ENCODE measurements around the gene NEFH. TPM values are rescaled to one million over a fixed set of nuclear protein-coding genes. Genes with fewer than 3 reads are reported as not detected.

The NEFH gene
- total RNA-seq: 0.81 and 2.3 TPM in 2 replicates

GRCh38 chr22:29479417-29480261 lies at the start of gene NEFH:
Gene NEFH, plus strand, starts transcription at chr22:29480218. Its CDS starts 45 bp downstream, at chr22:29480263.

GRCh38 chr22:29438283-29438682 lies 41.7 kb upstream of the NEFH start, which contains the start of gene RFPL1:
Gene RFPL1, plus strand, starts transcription at chr22:29438583.

Other genes with a start within 250 kb of the NEFH start
- gene RHBDD3, start 212.2 kb upstream of the NEFH start, total RNA-seq: 37.4 and 37.5 TPM in 2 replicates
- 115 and 127 TPM in 2 replicates for gene EWSR1, start 211.9 kb upstream of the NEFH start, total RNA-seq
- 26.2 and 30.3 TPM in 2 replicates for gene GAS2L1, start 173.6 kb upstream of the NEFH start, total RNA-seq
- gene RASL10A, start 164.5 kb upstream of the NEFH start, total RNA-seq: not detected in 2 replicates
- 42.8 and 57.8 TPM in 2 replicates for gene AP1B1, start 91.6 kb upstream of the NEFH start, total RNA-seq
- not detected in 2 replicates for gene RFPL1, start 41.6 kb upstream of the NEFH start, total RNA-seq
- 31.8 and 47.7 TPM in 2 replicates for gene THOC5, start 73.5 kb downstream of the NEFH start, total RNA-seq
- 30.0 and 44.2 TPM in 2 replicates for gene NIPSNAP1, start 100.9 kb downstream of the NEFH start, total RNA-seq
- gene NF2, start 123.4 kb downstream of the NEFH start, total RNA-seq: 47.5 and 79.4 TPM in 2 replicates
- under 0.01 TPM in 1 of 2 replicates, not detected in the other for gene CABP7, start 239.8 kb downstream of the NEFH start, total RNA-seq

Measured in cardiac atrium fibroblast (primary cell).